CD14-positive monocyte (primary cell): ENCODE results near the gene ARHGAP10. TPM values are rescaled to one million over a fixed set of nuclear protein-coding genes. Genes with fewer than 3 reads are reported as not detected.

ENCODE experiments used
- DNase-seq, 3 donors: peaks; one replicate each; pipeline ENCODE4 v3.0.0-alpha.2; 2011 to 2022
- H2AFZ ChIP-seq: 2 replicates; pipeline ENCODE4 v1.6.0; 2012; ENCODE audit warnings: mild to moderate bottlenecking, low read depth, low read length, inconsistent platforms; ENCODE audit not compliant: insufficient read depth, poor library complexity, severe bottlenecking
- H3K27ac ChIP-seq, 2 donors: 1 replicate in 1 of 2; 2 replicates in 1 of 2; pipeline ENCODE4 v1.5.1; 2012 to 2013; ENCODE audit warnings: low read length in 2 of 2, control low read depth in 1 of 2, inconsistent platforms in 1 of 2, low read depth in 1 of 2, mild to moderate bottlenecking in 1 of 2
- H3K27me3 ChIP-seq, 2 donors: one replicate each; pipeline versions ENCODE4 v1.6.0 to v1.6.1; 2011 to 2013; ENCODE audit warnings: low read length in 2 of 2; ENCODE audit not compliant: control insufficient read depth in 2 of 2, insufficient read depth in 2 of 2
- H3K36me3 ChIP-seq, 2 donors: replicated peaks in 1 of 2; 1 replicate in 1 of 2; 2 replicates in 1 of 2; pipeline versions ENCODE4 v1.5.1 to v1.6.1; 2012 to 2013; ENCODE audit warnings: low read length in 2 of 2, control low read depth in 1 of 2, inconsistent platforms in 1 of 2, mild to moderate bottlenecking in 1 of 2; ENCODE audit not compliant: insufficient read depth in 2 of 2, control insufficient read depth in 1 of 2
- H3K4me1 ChIP-seq, 2 donors: 1 replicate in 1 of 2; 2 replicates in 1 of 2; pipeline versions ENCODE4 v1.5.1 to v1.6.1; 2012 to 2013; ENCODE audit warnings: low read length in 2 of 2, control low read depth in 1 of 2, inconsistent platforms in 1 of 2, mild to moderate bottlenecking in 1 of 2, moderate library complexity in 1 of 2; ENCODE audit not compliant: insufficient read depth in 2 of 2, control insufficient read depth in 1 of 2
- H3K4me2 ChIP-seq: replicated peaks from 2 replicates; pipeline ENCODE3; 2012; ENCODE audit warnings: low read length, moderate library complexity, mild to moderate bottlenecking; ENCODE audit not compliant: poor library complexity, severe bottlenecking; ENCODE audit errors: extremely low read depth
- H3K4me3 ChIP-seq, 3 experiments: fragments of 200-600 bp in 1 of 3; sonication (generic) in 1 of 3; replicated peaks in 1 of 3; 1 replicate in 2 of 3; 2 replicates in 1 of 3; pipeline ENCODE4 v1.5.1; 2011 to 2013; ENCODE audit warnings: low read length in 3 of 3, mild to moderate bottlenecking in 3 of 3, control low read depth in 2 of 3, low read depth in 2 of 3, inconsistent platforms in 1 of 3, moderate library complexity in 1 of 3
- H3K79me2 ChIP-seq: 2 replicates; pipeline ENCODE4 v1.6.0; 2012; ENCODE audit warnings: mild to moderate bottlenecking, control low read depth, inconsistent platforms, low read length, moderate library complexity; ENCODE audit not compliant: insufficient read depth
- H3K9ac ChIP-seq: 2 replicates; pipeline ENCODE4 v1.6.0; 2017; ENCODE audit warnings: low read length, mild to moderate bottlenecking; ENCODE audit not compliant: insufficient read depth, poor library complexity, severe bottlenecking
- H3K9me3 ChIP-seq, 2 donors: replicated peaks in 1 of 2; 1 replicate in 1 of 2; 2 replicates in 1 of 2; pipeline versions ENCODE4 v1.5.1 to v1.6.1; 2012 to 2013; ENCODE audit warnings: low read length in 2 of 2, control low read depth in 1 of 2; ENCODE audit not compliant: control insufficient read depth in 1 of 2, insufficient read depth in 1 of 2
- H4K20me1 ChIP-seq: 2 replicates; pipeline ENCODE4 v1.6.0; 2012; ENCODE audit warnings: mild to moderate bottlenecking, low read length, control low read depth, moderate library complexity; ENCODE audit not compliant: insufficient read depth
- H3K27ac Mint-ChIP-seq, 7 donors: one replicate each; pipeline ENCODE4 v1.8.0; 2020; ENCODE audit warnings: mild to moderate bottlenecking in 7 of 7, mixed read lengths in 7 of 7, moderate library complexity in 6 of 7, inconsistent platforms in 2 of 7
- H3K27me3 Mint-ChIP-seq, 3 donors: one replicate each; pipeline ENCODE4 v1.8.0; 2021 to 2022; ENCODE audit warnings: low read depth in 3 of 3, mild to moderate bottlenecking in 3 of 3, mixed read lengths in 3 of 3, moderate library complexity in 3 of 3, inconsistent platforms in 1 of 3
- H3K36me3 Mint-ChIP-seq, 2 donors: one replicate each; pipeline ENCODE4 v1.8.0; 2020; ENCODE audit warnings: mixed read lengths in 2 of 2, inconsistent platforms in 1 of 2, mild to moderate bottlenecking in 1 of 2
- H3K4me1 Mint-ChIP-seq: one replicate; pipeline ENCODE4 v1.8.0; 2020; ENCODE audit warnings: mild to moderate bottlenecking, mixed read lengths
- H3K4me3 Mint-ChIP-seq, 2 donors: one replicate each; pipeline ENCODE4 v1.8.0; 2020; ENCODE audit warnings: mild to moderate bottlenecking in 2 of 2, mixed read lengths in 2 of 2, moderate library complexity in 1 of 2
- H3K9me3 Mint-ChIP-seq, 7 donors: one replicate each; pipeline ENCODE4 v1.8.0; 2020 to 2022; ENCODE audit warnings: mixed read lengths in 7 of 7, mild to moderate bottlenecking in 6 of 7, moderate library complexity in 6 of 7, inconsistent platforms in 2 of 7
- WGBS: methylation state at CpG from one replicate; pipeline ENCODE4 v1.1.5; 2013; ENCODE audit warnings: missing lambda C conversion rate; ENCODE audit not compliant: insufficient coverage; 5-methylcytosine and 5-hydroxymethylcytosine counted together
- intact Hi-C, 2 donors: fragments of 100-400 bp; cut with micrococcal nuclease; formaldehyde crosslinking; loops; one replicate each; pipeline versions ENCODE4 v1.15.0 to v1.15.1; 2023
- polyA plus RNA-seq, 3 donors: library from polyadenylated mRNA; depleted of rRNA in 1 of 3; unstranded in 2 of 3; stranded (reverse) in 1 of 3; fragments of 300-500 nt in 2 of 3; fragments of >200 nt in 1 of 3; fragmentation: Illumina TruSeq in 2 of 3; gene quantifications; 1 replicate in 2 of 3; 2 replicates in 1 of 3; pipeline ENCODE4 v1.2.3, GENCODE V29; 2012 to 2021
- small RNA-seq: library from RNA; depleted of rRNA; stranded (forward); fragments of <200 nt; gene quantifications from one replicate; pipeline ENCODE3, GENCODE V24; 2012; ENCODE audit warnings: low read depth; ENCODE audit not compliant: insufficient read length
- TF ChIP-seq, protein P1 (sequence below): fragments of 200-600 bp; IDR thresholded peaks from one replicate; pipeline ENCODE4 v1.8.0; 2022; ENCODE audit warnings: antibody characterized with exemption, mild to moderate bottlenecking

Gene ARHGAP10
- polyA plus RNA-seq, 3 donors, result 1.7 to 4.3 (median 3.0) TPM

DNA sequence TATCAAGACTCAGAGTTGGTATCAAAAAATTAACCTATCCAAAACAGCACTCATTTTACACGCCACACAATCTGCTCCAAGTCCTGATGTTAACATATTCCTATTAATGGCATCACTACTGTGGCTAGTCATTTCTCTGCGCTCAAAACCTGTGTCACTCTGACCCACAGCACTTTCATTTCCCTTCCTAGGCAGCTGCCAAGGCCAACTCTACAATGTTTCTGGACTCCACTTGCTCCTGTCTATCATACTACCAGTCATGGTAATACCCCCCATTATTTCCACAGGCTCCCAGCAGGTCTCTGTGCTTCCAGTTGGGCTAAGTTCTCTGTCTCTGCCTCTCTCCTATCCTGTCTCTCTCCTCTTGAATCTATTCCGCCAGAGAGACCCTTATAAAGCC is 386.7 kb downstream of the ARHGAP10 start:
- peaks cover 11 to 24% (median 18%) of the 10 kb centered on the region in 7 donors for H3K9me3 Mint-ChIP-seq
- peaks cover 2% of the 10 kb centered on the region for H3K4me1 Mint-ChIP-seq
- no peak overlapping the region for H3K9ac ChIP-seq
- H3K27ac ChIP-seq, result no peak overlapping the region
- peaks cover 16 to 18% of the 10 kb centered on the region in 2 donors for H3K9me3 ChIP-seq
- no peaks in the 10 kb centered on the region for H3K36me3 ChIP-seq
- no peak overlapping the region for H2AFZ ChIP-seq
- H3K4me1 ChIP-seq, result no peaks in the 10 kb centered on the region
- no peaks in the 10 kb centered on the region for H4K20me1 ChIP-seq
- H3K36me3 Mint-ChIP-seq, result no peaks in the 10 kb centered on the region
- H3K27ac Mint-ChIP-seq, result no peak overlapping the region
- H3K27me3 Mint-ChIP-seq, result no peaks in the 10 kb centered on the region
- no peaks in the 10 kb centered on the region for H3K79me2 ChIP-seq
- intact Hi-C loops, result no loop called here
- no peak for DNase-seq
- no peak overlapping the region for H3K4me3 ChIP-seq
- 51% methylated on average over 3 of the region's 3 CpGs for WGBS
- H3K27me3 ChIP-seq, result no peaks in the 10 kb centered on the region
- H3K4me2 ChIP-seq, result no peak overlapping the region
- H3K4me3 Mint-ChIP-seq, result no peak overlapping the region
- TF ChIP-seq, protein P1, sequence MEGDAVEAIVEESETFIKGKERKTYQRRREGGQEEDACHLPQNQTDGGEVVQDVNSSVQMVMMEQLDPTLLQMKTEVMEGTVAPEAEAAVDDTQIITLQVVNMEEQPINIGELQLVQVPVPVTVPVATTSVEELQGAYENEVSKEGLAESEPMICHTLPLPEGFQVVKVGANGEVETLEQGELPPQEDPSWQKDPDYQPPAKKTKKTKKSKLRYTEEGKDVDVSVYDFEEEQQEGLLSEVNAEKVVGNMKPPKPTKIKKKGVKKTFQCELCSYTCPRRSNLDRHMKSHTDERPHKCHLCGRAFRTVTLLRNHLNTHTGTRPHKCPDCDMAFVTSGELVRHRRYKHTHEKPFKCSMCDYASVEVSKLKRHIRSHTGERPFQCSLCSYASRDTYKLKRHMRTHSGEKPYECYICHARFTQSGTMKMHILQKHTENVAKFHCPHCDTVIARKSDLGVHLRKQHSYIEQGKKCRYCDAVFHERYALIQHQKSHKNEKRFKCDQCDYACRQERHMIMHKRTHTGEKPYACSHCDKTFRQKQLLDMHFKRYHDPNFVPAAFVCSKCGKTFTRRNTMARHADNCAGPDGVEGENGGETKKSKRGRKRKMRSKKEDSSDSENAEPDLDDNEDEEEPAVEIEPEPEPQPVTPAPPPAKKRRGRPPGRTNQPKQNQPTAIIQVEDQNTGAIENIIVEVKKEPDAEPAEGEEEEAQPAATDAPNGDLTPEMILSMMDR, result no peak

DNA sequence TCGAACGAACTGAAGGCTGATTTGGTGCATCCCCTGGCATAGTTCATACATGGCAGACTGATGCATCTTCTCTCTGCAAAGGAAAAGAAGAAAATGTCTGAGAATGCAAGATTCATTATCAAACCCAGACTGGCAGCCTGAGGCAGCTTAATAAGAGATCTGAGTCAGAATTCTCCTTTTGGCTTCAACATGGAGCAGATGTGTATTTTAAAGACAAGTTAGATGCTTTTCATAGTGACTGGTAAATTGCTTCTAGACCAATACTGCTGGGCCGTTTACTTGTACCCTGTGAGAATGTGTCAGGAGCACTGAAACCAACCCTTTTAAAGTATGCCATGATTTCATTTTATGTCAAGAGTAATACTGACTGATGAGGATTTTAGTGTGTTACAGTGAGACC is 388.3 kb downstream of the ARHGAP10 start:
- Histone ChIP-seq H3K36me3 (no peaks in the 10 kb centered on the region), H3K4me3 (no peak overlapping the region), H2AFZ (no peak overlapping the region), H3K4me1 (no peaks in the 10 kb centered on the region), H3K9ac (no peak overlapping the region), H4K20me1 (no peaks in the 10 kb centered on the region), H3K4me2 (no peak overlapping the region), H3K79me2 (no peaks in the 10 kb centered on the region), H3K27me3 (no peaks in the 10 kb centered on the region), H3K27ac (no peak overlapping the region), H3K9me3 (peaks cover 22 to 27% of the 10 kb centered on the region in 2 donors)
- Mint-ChIP-seq H3K36me3 (no peaks in the 10 kb centered on the region), H3K27ac (no peak overlapping the region), H3K9me3 (peaks cover 17 to 35% (median 31%) of the 10 kb centered on the region in 7 donors), H3K27me3 (no peaks in the 10 kb centered on the region), H3K4me1 (peaks cover 2% of the 10 kb centered on the region), H3K4me3 (no peak overlapping the region)
- DNase-seq, result no peak
- intact Hi-C loops, result no loop called here
- TF ChIP-seq, protein P1, result no peak
- WGBS, result 78% methylated on average over 3 of the region's 3 CpGs

Small RNAs within 50 kb of the gene (small RNA-seq; reads per million reads assigned to genes)
- gene MIR4799 (0.94 reads per million), gene RN7SL254P (not detected), gene RNA5SP165 (not detected)

Other genes starting within 250 kb of the ARHGAP10 start
- gene TMEM184C, start 114.7 kb upstream of the ARHGAP10 start, polyA plus RNA-seq, result 10 to 100 TPM in 2 of 3 donors, 1 to 10 TPM in 1; 7.5 to 36.4 (median 20.7) TPM
- 1 to 10 TPM; 1.6 to 4.6 (median 2.0) TPM for gene PRMT9, start 47.9 kb upstream of the ARHGAP10 start, polyA plus RNA-seq